Lung (tissue), 12 donors: ENCODE measurements around the gene VIP. TPM values are rescaled to one million over a fixed set of nuclear protein-coding genes. Genes with fewer than 3 reads are reported as not detected.
A peak's percentile ranks its signal among the peaks of the same experiment; 100 is the strongest.

Experiments used
- ATAC-seq: fragments of 200-7000 bp; cut with Tn5 transposase; one replicate; pipeline ENCODE4 v1.9.1; 2020; ENCODE audit warnings: moderate number of reproducible peaks; ENCODE audit not compliant: insufficient read depth, low FRiP score
- DNase-seq, 3 donors: peaks; one replicate each; pipeline ENCODE4 v3.0.0-alpha.2; 2013 to 2017
- H3K27ac ChIP-seq, 2 donors: one replicate each; pipeline ENCODE4 v1.5.1; 2013; ENCODE audit warnings: mild to moderate bottlenecking in 2 of 2, moderate library complexity in 2 of 2, control low read depth in 1 of 2, inconsistent platforms in 1 of 2, low read depth in 1 of 2, low read length in 1 of 2
- H3K27me3 ChIP-seq, 3 donors: one replicate each; pipeline ENCODE4 v1.5.1; 2013; ENCODE audit warnings: low read length in 2 of 3; ENCODE audit not compliant: control insufficient read depth in 3 of 3, insufficient read depth in 3 of 3
- H3K36me3 ChIP-seq, 4 donors: one replicate each; pipeline ENCODE4 v1.5.1; 2013; ENCODE audit warnings: low read length in 4 of 4, mild to moderate bottlenecking in 1 of 4, moderate library complexity in 1 of 4; ENCODE audit not compliant: control insufficient read depth in 4 of 4, insufficient read depth in 4 of 4
- H3K4me1 ChIP-seq, 5 donors: one replicate each; pipeline ENCODE4 v1.5.1; 2013; ENCODE audit warnings: low read length in 5 of 5, mild to moderate bottlenecking in 2 of 5, moderate library complexity in 1 of 5; ENCODE audit not compliant: control insufficient read depth in 5 of 5, insufficient read depth in 5 of 5
- H3K4me3 ChIP-seq: one replicate; pipeline ENCODE4 v1.5.1; 2013; ENCODE audit warnings: mild to moderate bottlenecking, control low read depth, moderate library complexity
- H3K9ac ChIP-seq, 2 donors: one replicate each; pipeline ENCODE4 v1.5.1; 2013; ENCODE audit warnings: low read length in 2 of 2, control low read depth in 1 of 2; ENCODE audit not compliant: insufficient read depth in 1 of 2
- H3K9me3 ChIP-seq, 4 donors: one replicate each; pipeline ENCODE4 v1.5.1; 2013; ENCODE audit warnings: low read length in 3 of 4, mild to moderate bottlenecking in 1 of 4, moderate library complexity in 1 of 4; ENCODE audit not compliant: control insufficient read depth in 4 of 4, insufficient read depth in 3 of 4
- CTCF ChIP-seq: IDR thresholded peaks from 2 replicates; pipeline ENCODE4 v1.5.1; 2012; ENCODE audit warnings: mild to moderate bottlenecking; ENCODE audit errors: control extremely low read depth, extremely low read depth
- WGBS, 2 donors: extraction: QIAGEN DNeasy Blood & Tissue Kit; methylation state at CpG; one replicate each; pipeline ENCODE4 v1.1.7; 2013; 5-methylcytosine and 5-hydroxymethylcytosine counted together
- polyA plus RNA-seq, 2 donors: library from polyadenylated mRNA; stranded (reverse); fragments of 200-250 nt; gene quantifications; one replicate each; pipeline ENCODE4 v1.2.1, GENCODE V29; 2013
- total RNA-seq, 2 donors: library from RNA; depleted of rRNA in 1 of 2; stranded (reverse); fragments of >200 nt in 1 of 2; gene quantifications; one replicate each; pipeline ENCODE4 v1.2.1, GENCODE V29; 2014 to 2021
- donor health status: control.
- donor health status: control.
- donor health status: Bipolar disorder and iron deficiency.
- donor health status: healthy.
- donor health status: DM: yes; HTN: yes; CAD: no.

Gene VIP
- total and polyA plus RNA-seq, 4 donors = 0.35 to 13.0 (median 0.92) TPM

DNA sequence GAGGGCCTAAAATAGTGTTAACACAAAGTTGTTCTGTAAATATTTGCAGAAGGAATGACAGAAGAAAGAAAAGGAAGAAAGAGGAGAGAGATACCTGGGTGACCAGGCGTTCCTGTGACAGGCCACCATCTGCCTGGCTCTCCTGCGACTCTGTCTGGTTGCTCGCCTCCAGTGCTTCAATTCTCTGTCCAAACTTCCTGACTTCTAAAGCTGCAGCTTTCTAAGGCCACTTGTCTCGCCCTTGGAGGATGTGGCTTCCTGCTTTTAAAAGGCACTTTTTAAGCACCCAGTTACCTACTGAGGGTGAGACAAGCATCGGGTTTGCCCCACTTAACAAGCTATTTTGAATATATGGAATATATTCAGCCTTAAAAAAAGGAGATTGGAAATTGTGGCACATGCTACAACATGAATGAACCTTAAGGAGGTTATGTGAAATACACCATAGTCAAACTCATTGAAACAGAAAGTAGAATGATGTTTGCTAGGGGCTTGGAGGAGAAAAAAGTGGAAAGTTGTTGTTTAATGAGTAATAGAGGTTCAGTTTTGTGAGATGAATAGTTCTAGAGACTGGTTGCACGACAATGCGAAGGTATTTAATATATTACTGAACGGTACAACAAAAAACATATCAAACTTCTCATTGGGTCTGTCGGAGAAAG lies 32.8 kb downstream of the VIP start:
- H3K4me1 ChIP-seq = no peaks in the 10 kb centered on the region
- no peak overlapping the region for H3K9ac ChIP-seq
- no peaks in the 10 kb centered on the region for H3K36me3 ChIP-seq
- DNase-seq (peak in 1 of 3 donors; percentile 0), ATAC-seq (no peak)
- H3K27me3 ChIP-seq = no peaks in the 10 kb centered on the region
- peaks cover 0 to 2% (median 0%) of the 10 kb centered on the region in 4 donors for H3K9me3 ChIP-seq
- TF ChIP-seq CTCF = no peak
- 59 to 65% methylated on average over 9 of the region's 9 CpGs for WGBS, 2 donors
- no peak overlapping the region for H3K27ac ChIP-seq
- H3K4me3 ChIP-seq = no peak overlapping the region

DNA sequence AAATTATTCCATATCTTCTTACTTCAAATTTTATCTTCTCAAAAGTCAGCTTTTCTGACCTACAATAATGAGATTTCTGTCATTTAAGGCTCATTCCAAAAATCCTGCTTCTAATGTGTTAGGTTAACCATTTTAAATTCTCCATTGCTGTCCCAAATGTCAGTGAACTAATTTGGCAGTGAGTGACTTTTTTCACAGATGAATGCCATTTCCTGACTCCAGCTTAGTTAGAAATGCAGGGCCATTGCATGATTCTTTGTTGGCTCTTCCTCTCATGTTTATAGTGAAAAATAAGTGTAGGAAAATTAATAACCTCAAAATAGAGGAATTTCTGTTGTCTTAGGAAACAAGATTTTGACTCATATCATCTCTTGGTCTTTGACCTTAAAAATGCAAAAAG lies 44.1 kb downstream of the VIP start:
- no peak for ATAC-seq
- no peaks in the 10 kb centered on the region for H3K36me3 ChIP-seq

GRCh38 chr6:152804150-152804549 lies 53.6 kb downstream of the VIP start:
- H3K4me3 ChIP-seq = no peak overlapping the region
- TF ChIP-seq CTCF = no peak
- H3K9ac ChIP-seq = no peak overlapping the region
- ATAC-seq (no peak), DNase-seq (no peak)
- no peak overlapping the region for H3K27ac ChIP-seq
- no peaks in the 10 kb centered on the region for H3K4me1 ChIP-seq
- no peaks in the 10 kb centered on the region for H3K36me3 ChIP-seq
- H3K27me3 ChIP-seq = no peaks in the 10 kb centered on the region
- no peaks in the 10 kb centered on the region for H3K9me3 ChIP-seq

More for the DNA sequence above, 44.1 kb downstream of the VIP start:
- Histone ChIP-seq H3K27ac (no peak overlapping the region), H3K27me3 (no peaks in the 10 kb centered on the region), H3K9ac (no peak overlapping the region), H3K4me3 (no peak overlapping the region), H3K4me1 (no peaks in the 10 kb centered on the region), H3K9me3 (peaks cover 0 to 2% (median 0%) of the 10 kb centered on the region in 4 donors)
- DNase-seq = no peak
- TF ChIP-seq CTCF = no peak

Other genes with a start within 250 kb of the VIP start
- 100 to 1,000 TPM; 206 to 352 TPM for gene SYNE1, start 113.4 kb upstream of the VIP start, total RNA-seq
- 10 to 100 TPM; 26.4 to 56.5 TPM for gene SYNE1, start 113.4 kb upstream of the VIP start, polyA plus RNA-seq
- gene MYCT1, start 52.9 kb upstream of the VIP start, total RNA-seq = 10 to 100 TPM; 17.2 to 44.5 TPM
- gene MYCT1, start 52.9 kb upstream of the VIP start, polyA plus RNA-seq = 10 to 100 TPM; 11.2 to 15.1 TPM
- 10 to 100 TPM in 1 of 2 donors, 1 to 10 TPM in 1; 4.2 to 10.5 TPM for gene FBXO5, start 232.2 kb downstream of the VIP start, total RNA-seq
- 1 to 10 TPM; 1.8 to 2.8 TPM for gene FBXO5, start 232.2 kb downstream of the VIP start, polyA plus RNA-seq